NCI-H2227 (cell line): Measurements from ENCODE around the gene MTHFSD.
"Not testable (repeated sequence)": the region's sequence is repeated elsewhere in the genome, so short reads cannot be mapped to it uniquely, and the experiment has no call there.

Experiments used
- DNase-seq: peaks from one replicate; lab custom pipeline; 2025; ENCODE audit not compliant: unreplicated experiment; lab: John Stamatoyannopoulos, UW

The MTHFSD gene

GRCh38 chr16:86554917-86555703 lies at the start of gene MTHFSD:
Gene MTHFSD (minus strand): TSS chr16:86555235. CDS start chr16:86555184, 51 bp downstream.
- DNase-seq = peak; percentile 94

GRCh38 chr16:86604436-86605193 lies 49.6 kb upstream of the MTHFSD start:
- no peak for DNase-seq

- DNase-seq = no peak
Measured at GRCh38 chr16:86602521-86602920, 47.5 kb upstream of the MTHFSD start.

GRCh38 chr16:86601356-86601755 lies 46.3 kb upstream of the MTHFSD start:
- DNase-seq = no peak

- no peak for DNase-seq
Measured at GRCh38 chr16:86598607-86599565, 43.9 kb upstream of the MTHFSD start.

- no peak for DNase-seq
Measured at GRCh38 chr16:86597880-86598606, 43.0 kb upstream of the MTHFSD start.

GRCh38 chr16:86597126-86597879 lies 42.3 kb upstream of the MTHFSD start:
- DNase-seq = no peak

- no peak for DNase-seq
Measured at GRCh38 chr16:86595983-86596605, 41.1 kb upstream of the MTHFSD start.

GRCh38 chr16:86594721-86595120 lies 39.7 kb upstream of the MTHFSD start:
- DNase-seq = no peak

GRCh38 chr16:86593913-86594620 lies 39.0 kb upstream of the MTHFSD start:
- no peak for DNase-seq

GRCh38 chr16:86591270-86591669 lies 36.2 kb upstream of the MTHFSD start:
- no peak for DNase-seq

GRCh38 chr16:86590501-86591144 lies 35.6 kb upstream of the MTHFSD start:
- no peak for DNase-seq

- DNase-seq = not testable (repeated sequence)
Measured at GRCh38 chr16:86587955-86588354, 32.9 kb upstream of the MTHFSD start.

GRCh38 chr16:86587487-86587886 lies 32.5 kb upstream of the MTHFSD start:
- DNase-seq = no peak

GRCh38 chr16:86585821-86586611 lies 31.0 kb upstream of the MTHFSD start:
- no peak for DNase-seq

GRCh38 chr16:86584726-86585721 lies 30.0 kb upstream of the MTHFSD start:
- no peak for DNase-seq
